ENCODE results near the gene VIP. TPM values are rescaled to one million over a fixed set of nuclear protein-coding genes. Genes with fewer than 3 reads are reported as not detected.

VIP gene
- total and polyA plus RNA-seq, 2 of the 8 experiments (the other 6 are each of a cell fraction or from before 2014, with no cell fraction given): not detected

DNA sequence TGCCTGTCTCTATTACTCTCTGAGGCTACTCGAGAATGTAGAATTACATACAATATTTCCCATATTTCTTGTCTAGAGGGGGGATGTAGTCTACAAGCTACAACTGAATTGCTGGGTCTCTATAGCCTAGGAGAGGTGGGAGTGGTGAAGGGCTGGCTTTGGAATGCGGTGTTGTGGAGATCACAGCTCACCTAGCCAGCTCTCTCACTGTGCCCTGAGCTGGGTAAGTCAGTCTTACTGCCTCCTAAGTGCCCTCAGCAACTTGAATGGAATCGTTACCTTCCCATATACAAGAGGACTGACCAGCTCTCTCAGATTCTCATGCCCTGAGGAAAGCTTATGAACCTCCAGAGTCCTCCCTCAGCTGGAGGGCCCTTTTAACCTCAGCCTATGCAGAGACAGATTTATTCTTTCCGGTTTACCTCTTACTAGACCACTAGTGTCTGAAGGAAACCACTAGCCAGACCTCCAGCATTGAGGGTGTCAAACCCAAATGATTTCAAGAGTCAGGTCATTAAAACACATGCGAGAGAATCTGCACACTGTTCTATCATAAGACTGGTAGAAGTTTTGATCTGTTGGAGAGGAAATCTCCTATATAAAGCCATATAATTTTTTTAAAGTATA is 20.6 kb downstream of the VIP start:
- Histone ChIP-seq H4K8ac (ENCODE audit: extremely low read depth, insufficient read depth, low read length) (no peak overlapping the region), H3K9ac (replicated peaks in 1 of 4; ENCODE audit: extremely low read depth in 1 of 4, low read depth in 3 of 4, low read length in 3 of 4) (no peak overlapping the region), H4K20me1 (replicated peaks in 1 of 2; ENCODE audit: control insufficient read depth in 1 of 2, insufficient read depth in 2 of 2, low read length in 2 of 2) (no peaks in the 10 kb centered on the region), H3K4me1 (replicated peaks in 1 of 4; ENCODE audit: control insufficient read depth in 3 of 4, insufficient read depth in 4 of 4, low read length in 3 of 4) (no peaks in the 10 kb centered on the region), H3K56ac (replicated peaks; ENCODE audit: insufficient read length, low read depth, low read length) (no peak overlapping the region), H2BK120ac (replicated peaks; ENCODE audit: low read depth, low read length) (no peak overlapping the region), H2BK12ac (ENCODE audit: low read depth, low read length) (no peak overlapping the region), H2AFZ (ENCODE audit: low read length) (peak overlapping the region; percentile 9; the same call in 1 of the 2 replicates), H3K14ac (ENCODE audit: insufficient read length) (no peak overlapping the region), H3K79me1 (ENCODE audit: low read depth, low read length) (no peaks in the 10 kb centered on the region), H3K18ac (ENCODE audit: extremely low read depth, low read length) (no peak overlapping the region), H3K36me3 (ENCODE audit: control insufficient read depth in 2 of 4, insufficient read depth in 4 of 4, low read length in 3 of 4) (no peaks in the 10 kb centered on the region), H3K79me2 (ENCODE audit: control insufficient read depth in 1 of 2, insufficient read depth in 2 of 2, low read length in 2 of 2) (no peaks in the 10 kb centered on the region), H4K91ac (replicated peaks; ENCODE audit: insufficient read length, low read length) (no peak overlapping the region), H2AK5ac (ENCODE audit: low read depth, low read length) (no peak overlapping the region), H3K23me2 (ENCODE audit: low read depth, low read length) (no peaks in the 10 kb centered on the region), H3K4ac (replicated peaks; ENCODE audit: insufficient read length, low read depth, low read length) (no peak overlapping the region), H3K27me3 (replicated peaks in 1 of 4; ENCODE audit: control insufficient read depth in 3 of 4, extremely low read depth in 1 of 4, insufficient read depth in 3 of 4, low read length in 3 of 4) (no peaks in the 10 kb centered on the region), H4K5ac (ENCODE audit: insufficient read length, low read depth, low read length) (no peak overlapping the region), H2BK20ac (ENCODE audit: low read length) (no peak overlapping the region), H3K27ac (ENCODE audit: low read depth, low read length) (no peak overlapping the region), H3K4me3 (ENCODE audit: extremely low read depth in 1 of 4, insufficient read depth in 2 of 4, low read depth in 3 of 4, low read length in 4 of 4) (no peak overlapping the region), H3K23ac (ENCODE audit: insufficient read length) (no peak overlapping the region), H3K9me3 (ENCODE audit: insufficient read depth in 2 of 2, low read depth in 1 of 2, low read length in 1 of 2) (no peaks in the 10 kb centered on the region), H2BK5ac (ENCODE audit: low read depth, low read length) (no peak overlapping the region), H2BK15ac (ENCODE audit: low read length) (no peak overlapping the region), H3K4me2 (ENCODE audit: insufficient read depth in 1 of 2, low read depth in 2 of 2, low read length in 2 of 2) (no peak overlapping the region)
- 91% methylated on average over 5 of the region's 5 CpGs; no CpG with 5 or more reads in 1 of the 2 experiments for WGBS, 2 experiments (ENCODE audit: extremely low coverage in 1 of 2, insufficient coverage in 1 of 2, insufficient read length in 1 of 2, insufficient replicate concordance in 2 of 2, low coverage in 1 of 2, low lambda C conversion rate in 2 of 2, missing lambda C conversion rate in 1 of 2)
- CTCF ChIA-PET (ENCODE audit: partially characterized antibody): interaction anchor here (1.0 to 1.7 kb wide), 5 partner anchors 11 to 183 kb away, joined by 3 to 5 read pairs (median 3); no protein-coding TSS in a partner anchor
- POLR2A ChIA-PET (ENCODE audit: partially characterized antibody): no interaction called here
- DNase-seq (ENCODE audit: low read depth in 1 of 2, low spot score in 2 of 2) (no peak), FAIRE-seq (no peak)
- TF ChIP-seq HDAC6 (IDR thresholded peaks at IDR 0.05; ENCODE audit: low read depth, low read length) (no peak), CBX5 (IDR thresholded peaks at IDR 0.05; ENCODE audit: low read depth, low read length) (no peak), CREB1 (IDR thresholded peaks at IDR 0.05) (no peak), SP4 (IDR thresholded peaks at IDR 0.05; ENCODE audit: low read length) (no peak), RXRA (IDR thresholded peaks at IDR 0.05; ENCODE audit: insufficient read depth, low read depth, low read length) (no peak), ATF2 (IDR thresholded peaks at IDR 0.05; ENCODE audit: low read length) (no peak)
